ENCODE data around the gene SHC1.

DNA sequence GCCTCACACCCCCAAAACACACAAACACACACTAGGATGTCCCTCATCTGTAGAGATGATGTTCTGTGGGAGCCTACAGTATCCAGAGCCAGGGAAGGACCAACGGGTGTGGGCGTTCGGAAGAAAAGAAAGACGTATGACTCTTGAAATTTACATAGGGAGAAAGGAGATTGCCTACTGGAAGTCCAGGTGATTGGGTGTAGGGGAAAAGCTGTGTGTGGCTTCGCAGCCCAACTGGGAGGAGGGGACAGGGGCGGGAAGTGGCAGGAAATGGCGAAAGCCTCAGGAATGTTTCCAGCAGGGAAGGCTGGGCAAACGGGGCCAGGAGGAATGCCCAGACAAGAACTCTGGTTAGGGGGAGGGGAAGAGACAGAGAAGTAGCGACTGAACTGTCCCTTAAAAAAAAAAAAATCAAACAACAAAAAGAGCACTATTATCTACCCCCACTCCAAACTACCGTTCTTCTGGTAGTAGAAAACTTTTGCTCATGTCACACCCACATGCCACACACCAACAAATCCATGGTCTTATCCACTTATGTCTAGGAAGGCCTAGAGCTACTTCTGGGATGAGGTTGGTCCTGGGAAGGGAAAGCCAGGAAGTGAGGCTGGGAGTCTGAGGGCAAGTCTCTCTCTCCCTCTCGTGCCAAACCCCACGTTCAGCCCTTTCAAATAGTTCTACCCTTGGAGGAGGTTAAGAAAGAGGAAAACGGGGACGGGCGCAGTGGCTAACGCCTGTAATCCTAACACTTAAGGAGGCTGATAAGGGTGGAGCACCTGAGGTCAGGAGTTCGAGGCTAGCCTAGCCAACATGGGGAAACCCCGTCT lies 2.2 kb upstream of the SHC1 start:
- TF ChIP-seq, protein P1, sequence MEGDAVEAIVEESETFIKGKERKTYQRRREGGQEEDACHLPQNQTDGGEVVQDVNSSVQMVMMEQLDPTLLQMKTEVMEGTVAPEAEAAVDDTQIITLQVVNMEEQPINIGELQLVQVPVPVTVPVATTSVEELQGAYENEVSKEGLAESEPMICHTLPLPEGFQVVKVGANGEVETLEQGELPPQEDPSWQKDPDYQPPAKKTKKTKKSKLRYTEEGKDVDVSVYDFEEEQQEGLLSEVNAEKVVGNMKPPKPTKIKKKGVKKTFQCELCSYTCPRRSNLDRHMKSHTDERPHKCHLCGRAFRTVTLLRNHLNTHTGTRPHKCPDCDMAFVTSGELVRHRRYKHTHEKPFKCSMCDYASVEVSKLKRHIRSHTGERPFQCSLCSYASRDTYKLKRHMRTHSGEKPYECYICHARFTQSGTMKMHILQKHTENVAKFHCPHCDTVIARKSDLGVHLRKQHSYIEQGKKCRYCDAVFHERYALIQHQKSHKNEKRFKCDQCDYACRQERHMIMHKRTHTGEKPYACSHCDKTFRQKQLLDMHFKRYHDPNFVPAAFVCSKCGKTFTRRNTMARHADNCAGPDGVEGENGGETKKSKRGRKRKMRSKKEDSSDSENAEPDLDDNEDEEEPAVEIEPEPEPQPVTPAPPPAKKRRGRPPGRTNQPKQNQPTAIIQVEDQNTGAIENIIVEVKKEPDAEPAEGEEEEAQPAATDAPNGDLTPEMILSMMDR (IDR thresholded peaks at IDR 0.05; ENCODE audit: low read depth, low read length, poor library complexity, severe bottlenecking) = no peak
- no peak for TF ChIP-seq EZH2phosphoT487 (IDR thresholded peaks at IDR 0.05; ENCODE audit: borderline replicate concordance, low read length)

All from DOHH2 (cell line).